ENCODE measurements around the gene UACA.
"Not testable (repeated sequence)": the region's sequence is repeated elsewhere in the genome, so short reads cannot be mapped to it uniquely, and the experiment has no call there.

UACA gene

GRCh38 chr15:70753101-70753829 is 10.1 kb downstream of the UACA start:
- DNase-seq: no peak

GRCh38 chr15:70752193-70752635 is 11.1 kb downstream of the UACA start:
- no peak for DNase-seq

DNA sequence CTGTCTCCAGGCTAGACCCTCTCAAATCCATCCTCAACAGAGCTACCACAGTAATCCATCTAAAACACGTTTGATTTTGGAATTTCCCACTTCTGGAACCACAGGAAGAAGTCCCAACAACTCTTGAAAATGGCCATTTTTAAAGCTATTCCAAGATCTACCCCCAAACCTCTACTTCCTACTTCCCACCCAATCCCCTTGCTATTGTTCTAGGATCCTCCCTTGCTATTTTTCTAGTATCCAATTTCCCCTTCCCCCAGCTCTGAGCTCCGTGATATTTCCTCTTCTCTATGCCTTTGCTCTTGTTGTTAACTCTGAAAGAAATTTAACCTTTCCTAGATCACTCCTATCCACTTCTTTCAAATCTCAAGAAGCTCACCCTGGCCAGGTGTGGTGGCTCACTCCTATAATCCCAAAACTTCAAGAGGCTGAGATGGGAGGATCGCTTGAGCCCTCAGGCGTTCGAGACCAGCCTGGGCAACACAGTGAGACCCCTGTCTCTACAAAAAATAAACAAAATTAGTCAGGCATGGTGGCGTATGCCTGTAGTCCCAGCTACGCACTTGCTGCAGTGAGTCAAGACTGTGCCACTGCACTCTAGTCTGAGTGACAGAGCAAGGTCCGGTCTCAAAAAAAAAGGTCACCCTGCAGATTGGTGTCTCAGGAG is 13.0 kb downstream of the UACA start:
- DNase-seq: no peak

DNA sequence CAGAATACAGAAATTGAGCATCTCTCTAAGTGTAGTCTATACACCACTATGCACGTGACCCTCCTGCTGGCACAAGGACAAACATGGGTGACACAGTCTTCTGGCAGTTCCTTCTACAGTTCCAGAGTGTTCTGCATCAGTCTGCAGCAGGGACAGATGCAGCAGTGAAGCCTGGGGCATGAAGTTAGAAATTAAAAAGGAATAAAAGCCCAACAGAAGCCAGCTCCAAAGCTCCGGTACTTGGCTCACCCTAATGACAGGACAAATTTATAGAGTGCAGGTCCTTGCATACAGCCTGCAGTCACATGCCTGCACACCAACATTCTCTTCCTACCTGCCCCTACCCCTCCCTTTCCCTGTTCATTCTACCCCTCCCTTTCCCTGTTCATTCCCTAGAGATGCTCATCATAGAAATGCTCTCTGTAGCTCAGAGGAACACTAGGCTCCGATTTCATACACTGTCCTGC is 15.0 kb downstream of the UACA start:
- DNase-seq: peak; percentile 43

DNA sequence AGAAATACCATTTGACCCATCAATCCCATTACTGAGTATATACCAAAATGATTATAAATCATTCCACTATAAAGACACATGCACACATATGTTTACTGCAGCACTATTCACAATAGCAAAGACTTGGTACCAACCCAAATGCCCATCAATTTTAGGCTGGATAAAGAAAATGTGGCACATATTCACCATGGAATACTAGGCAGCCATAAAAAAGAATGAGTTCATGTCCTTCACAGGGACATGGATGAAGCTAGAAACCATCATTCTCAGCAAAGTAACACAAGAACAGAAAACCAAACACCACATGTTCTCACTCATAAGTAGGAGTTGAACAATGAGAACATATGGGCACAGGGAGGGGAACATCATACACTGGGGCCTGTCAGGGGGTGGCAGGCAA is 16.8 kb downstream of the UACA start:
- DNase-seq: not testable (repeated sequence)

DNA sequence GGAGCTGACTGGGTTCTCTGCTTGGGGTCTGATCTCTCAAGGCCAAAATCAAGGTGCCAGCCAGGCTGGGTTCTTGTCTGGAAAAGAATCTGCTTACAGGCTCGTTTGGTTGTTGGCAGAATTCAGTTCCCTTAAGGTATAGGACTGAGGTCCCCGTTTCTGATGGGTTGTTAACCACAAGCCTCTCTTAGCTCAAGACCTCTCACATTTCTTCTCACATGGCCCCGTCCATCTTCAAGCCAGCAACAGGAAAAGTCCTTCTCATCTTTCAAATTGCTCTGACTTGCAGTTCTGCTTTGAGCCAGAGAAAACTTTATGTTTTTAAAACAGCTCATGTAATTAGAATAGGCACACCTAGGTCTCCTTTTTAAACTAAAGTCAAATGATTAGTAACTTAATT is 20.4 kb downstream of the UACA start:
- DNase-seq: no peak

GRCh38 chr15:70741677-70742293 is 21.6 kb downstream of the UACA start:
- peak; percentile 63 for DNase-seq

- DNase-seq: peak; percentile 81
These were observed 22.2 kb downstream of the UACA start for GRCh38 chr15:70741107-70741531.

DNA sequence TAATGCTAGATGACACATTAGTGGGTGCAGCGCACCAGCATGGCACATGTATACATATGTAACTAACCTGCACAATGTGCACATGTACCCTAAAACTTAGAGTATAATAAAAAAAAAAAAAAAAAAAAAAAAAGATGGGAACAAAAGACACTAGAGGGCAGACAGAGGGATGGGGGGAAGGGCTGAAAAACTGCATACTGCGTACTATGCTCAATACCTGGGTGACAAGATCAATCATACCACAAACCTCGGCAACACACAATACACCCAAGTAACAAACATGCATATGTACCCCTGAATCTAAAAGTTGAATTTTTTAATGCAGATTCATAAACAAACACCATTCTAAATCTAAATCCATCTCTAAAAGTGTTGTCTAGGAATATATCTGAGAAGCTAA is 28.3 kb downstream of the UACA start:
- DNase-seq: not testable (repeated sequence)

DNA sequence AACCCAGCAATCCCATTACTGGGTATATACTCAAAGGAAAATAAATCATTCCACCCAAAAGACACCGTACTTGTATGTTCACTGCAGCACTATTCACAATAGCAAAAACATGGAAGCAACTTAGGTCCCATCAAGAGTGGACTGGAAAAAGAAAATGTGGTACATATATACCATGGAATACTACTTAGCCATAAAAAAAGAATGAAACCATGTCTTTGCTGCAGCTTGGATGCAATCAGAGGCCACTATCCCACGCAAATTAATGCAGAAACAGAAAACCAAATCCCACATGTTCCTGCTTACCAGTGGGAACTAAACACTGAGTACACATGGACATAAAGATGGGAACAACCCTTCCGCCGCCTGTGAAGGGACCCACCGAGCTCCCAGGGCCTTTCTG is 34.2 kb downstream of the UACA start:
- DNase-seq: no peak

- DNase-seq: peak; percentile 39
These were observed 36.6 kb downstream of the UACA start for GRCh38 chr15:70726753-70727152.

DNA sequence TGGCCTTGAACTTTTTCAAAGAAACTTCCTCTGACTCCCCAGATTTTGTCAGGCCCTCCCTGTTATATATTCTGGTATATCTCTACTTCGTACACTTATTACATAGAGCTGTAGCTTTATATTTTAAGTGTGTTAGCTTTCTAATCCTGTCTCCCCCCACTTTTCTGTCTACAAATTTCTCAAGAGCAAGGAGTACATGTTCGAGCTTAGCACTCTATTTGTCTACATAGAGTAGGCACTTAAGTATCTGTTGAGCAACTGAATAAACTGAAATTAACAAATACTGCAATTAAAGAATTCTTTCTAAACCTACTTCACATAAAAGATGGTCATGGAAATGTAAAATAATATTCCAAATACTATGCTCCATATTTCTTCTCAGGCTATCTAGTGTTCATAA is 39.4 kb downstream of the UACA start:
- DNase-seq: no peak

DNA sequence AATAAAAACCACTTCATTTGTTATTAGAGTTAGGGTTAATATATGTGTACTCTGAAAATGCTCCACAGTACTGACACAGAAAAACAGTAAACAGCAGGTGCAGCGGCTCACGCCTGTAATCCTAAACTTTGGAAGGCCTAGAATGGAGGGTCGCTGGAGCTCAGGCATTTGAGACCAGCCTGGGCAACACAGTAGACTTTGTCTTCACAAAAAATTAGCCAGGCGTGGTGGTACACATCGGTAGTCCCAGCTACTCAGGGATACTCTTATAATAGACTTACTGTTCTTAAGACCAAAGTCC is 40.3 kb downstream of the UACA start:
- DNase-seq: no peak

GRCh38 chr15:70722266-70723121 is 40.9 kb downstream of the UACA start:
- peak; percentile 56 for DNase-seq

DNA sequence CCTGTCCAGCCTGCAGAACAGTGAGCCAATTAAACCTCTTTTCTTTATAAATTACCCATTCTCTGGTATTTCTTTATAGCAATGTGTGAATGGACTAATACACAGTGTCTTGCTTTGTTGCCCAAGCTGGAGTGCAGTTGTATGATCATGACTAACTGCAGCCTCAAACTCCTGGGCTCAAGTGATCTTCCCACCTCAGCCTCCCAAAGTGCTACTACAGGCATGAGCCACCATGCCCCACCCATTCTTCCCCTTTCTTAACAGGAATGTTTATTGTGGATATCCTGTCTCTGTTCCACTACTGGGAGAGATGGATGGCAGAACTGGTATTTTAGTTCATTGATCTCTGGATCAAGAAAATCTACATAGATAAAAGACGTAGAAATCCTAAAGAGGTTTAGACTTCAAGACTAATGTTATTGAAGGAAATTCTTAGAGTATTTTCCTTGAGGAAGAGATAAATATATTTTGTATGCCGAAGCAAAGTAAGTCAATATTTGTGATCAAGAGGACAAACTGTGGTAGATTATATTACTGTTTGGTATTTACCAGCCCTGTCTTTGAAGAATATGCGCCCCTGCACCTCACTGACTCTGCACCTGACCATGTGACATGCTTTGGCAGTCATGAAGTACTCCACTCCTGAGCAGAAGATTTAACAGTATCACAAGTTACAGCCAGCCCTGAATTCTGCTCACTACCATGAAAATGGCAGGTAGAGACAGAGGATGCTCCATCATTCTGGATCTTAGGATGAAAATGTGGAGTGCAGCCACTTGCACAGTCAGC is 42.9 kb downstream of the UACA start:
- DNase-seq: no peak

DNA sequence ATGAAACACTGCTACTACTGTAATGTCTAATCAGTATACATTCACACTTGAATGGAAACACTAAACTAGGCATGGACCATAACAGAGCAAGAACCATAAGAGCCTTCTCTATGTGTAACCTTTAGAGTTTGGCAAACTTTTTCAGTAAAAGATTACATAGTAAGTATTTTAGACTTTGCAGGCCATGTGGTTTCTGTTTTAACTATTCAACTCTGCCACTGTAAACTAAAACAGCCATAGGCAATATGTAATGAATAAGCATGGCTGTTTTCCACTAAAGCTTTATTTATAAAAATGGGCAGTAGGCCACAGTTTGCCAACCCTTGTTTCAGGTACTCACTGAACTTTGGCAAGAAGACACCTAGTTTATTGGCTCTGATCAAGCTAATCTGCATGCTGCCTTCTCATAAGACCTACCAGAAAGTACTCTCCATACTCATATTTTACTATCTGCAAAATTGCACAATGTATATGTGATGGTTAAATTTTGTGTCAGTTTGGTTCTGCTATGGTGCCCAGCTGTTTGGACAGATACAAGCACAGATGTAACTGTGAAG is 46.0 kb downstream of the UACA start:
- DNase-seq: no peak

DNA sequence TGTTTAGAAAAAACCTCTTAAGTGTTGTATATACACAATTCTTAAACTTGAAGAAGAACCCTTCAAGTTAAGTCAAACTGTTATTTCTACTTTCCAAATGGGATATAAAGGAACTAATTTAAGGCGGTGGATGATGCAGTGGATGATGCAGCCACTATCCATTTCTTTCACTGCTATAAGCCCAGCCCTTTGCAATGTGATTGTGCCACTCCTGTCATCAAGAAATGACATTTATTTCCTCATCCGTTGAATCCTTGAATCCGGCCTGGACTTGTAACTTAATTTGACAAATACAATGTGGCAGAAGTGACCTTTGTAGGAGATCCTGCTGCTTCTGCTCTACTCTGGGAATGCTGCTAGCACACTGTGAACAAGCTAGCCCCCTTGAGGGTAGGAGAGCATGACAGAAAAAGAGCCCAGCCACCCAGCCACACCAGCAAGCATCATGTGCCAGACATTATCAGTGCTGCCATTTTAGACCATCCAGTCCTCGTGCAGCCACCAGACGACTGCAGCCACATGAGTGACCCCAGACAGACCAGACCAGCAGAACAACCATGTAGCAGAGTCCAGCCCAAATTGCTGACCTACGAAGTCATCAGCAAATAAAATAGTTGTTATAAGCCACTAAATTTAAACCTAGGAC is 47.4 kb downstream of the UACA start:
- no peak for DNase-seq

DNA sequence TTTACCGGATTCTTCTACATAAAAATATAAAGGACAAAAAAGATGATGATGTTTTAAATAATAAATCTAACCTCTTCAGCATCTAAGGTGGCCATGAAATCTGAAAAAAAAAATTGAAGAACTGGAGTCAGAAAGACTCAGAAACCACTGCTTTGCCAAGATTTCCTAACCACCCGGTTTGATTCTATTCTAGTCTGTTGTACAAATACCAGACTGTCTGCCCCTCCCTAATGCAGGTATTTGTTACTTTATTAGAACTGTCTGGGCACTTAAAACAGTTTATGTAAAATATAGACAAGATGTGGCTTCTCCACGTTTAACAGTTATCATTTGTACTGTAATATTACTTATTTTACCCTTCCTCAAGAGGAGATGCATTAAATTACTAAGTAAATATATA is 48.8 kb downstream of the UACA start:
- DNase-seq: peak; percentile 13

GRCh38 chr15:70714015-70714414 is 49.3 kb downstream of the UACA start:
- DNase-seq: peak; percentile 80

DNA sequence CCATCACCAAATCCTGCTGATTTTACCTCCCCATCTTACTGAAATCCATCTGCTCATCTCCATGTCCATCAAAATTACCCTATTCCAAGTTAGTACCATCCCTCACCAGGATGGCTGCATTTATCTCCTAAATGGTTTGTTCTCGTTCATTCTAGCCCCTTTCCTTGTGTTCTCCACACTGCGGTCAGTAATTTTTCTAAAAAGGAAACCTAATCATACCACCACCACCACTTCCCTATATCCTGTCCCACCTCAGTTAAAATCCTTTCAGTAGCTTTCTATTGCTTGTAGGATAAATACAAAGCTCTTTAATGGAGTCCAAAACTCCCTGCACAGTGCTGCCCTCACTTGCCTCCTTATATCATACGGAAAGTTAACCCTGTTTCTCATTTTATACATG is 51.1 kb downstream of the UACA start:
- DNase-seq: no peak

DNA sequence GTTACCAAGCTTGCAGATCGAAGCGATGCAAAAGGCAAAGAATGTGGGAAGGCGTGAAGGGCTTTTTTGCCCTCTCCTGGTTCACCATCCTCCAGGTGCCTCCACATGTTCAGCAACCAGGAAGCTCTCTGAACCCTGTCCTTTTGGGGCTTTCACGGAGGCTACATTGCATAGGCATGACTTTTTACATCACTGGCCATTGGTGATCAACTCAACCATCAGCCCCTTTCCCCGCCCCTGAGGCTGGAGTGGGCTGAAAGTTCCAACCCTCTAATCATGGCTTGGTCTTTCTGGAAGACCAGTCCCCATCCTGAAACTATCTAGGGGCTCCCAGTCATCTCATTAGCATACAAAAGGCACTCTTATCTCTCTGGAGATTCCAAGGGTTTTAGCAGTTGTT is 52.6 kb downstream of the UACA start:
- DNase-seq: no peak

DNA sequence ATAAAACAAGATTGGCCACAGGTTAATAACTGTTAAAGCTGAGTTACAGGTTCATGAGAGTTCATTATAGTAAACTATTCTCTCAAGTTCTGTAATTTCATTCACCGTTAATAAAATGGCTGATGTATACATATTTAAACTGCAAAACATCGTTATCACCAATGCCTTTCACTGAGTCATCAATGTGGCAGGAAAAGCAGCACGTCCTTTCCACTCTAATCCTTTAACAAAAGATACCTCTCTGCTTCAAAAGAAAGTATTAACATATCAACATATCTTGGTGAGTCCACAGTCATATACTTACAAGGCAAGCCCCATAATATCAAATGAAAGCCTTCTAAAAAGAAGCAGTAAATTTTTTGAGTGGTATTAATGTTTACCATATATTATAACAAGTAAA is 54.5 kb downstream of the UACA start:
- no peak for DNase-seq
